NCI-H2107 treated with DMSO at 0.1 percent for 48 hours (cell line): ENCODE data around the gene PLET1.
A peak's percentile ranks its signal among the peaks of the same experiment; 100 is the strongest.

Experiments used
- DNase-seq: peaks from one replicate; lab custom pipeline; 2025; ENCODE audit not compliant: unreplicated experiment; lab: John Stamatoyannopoulos, UW

Gene PLET1

DNA sequence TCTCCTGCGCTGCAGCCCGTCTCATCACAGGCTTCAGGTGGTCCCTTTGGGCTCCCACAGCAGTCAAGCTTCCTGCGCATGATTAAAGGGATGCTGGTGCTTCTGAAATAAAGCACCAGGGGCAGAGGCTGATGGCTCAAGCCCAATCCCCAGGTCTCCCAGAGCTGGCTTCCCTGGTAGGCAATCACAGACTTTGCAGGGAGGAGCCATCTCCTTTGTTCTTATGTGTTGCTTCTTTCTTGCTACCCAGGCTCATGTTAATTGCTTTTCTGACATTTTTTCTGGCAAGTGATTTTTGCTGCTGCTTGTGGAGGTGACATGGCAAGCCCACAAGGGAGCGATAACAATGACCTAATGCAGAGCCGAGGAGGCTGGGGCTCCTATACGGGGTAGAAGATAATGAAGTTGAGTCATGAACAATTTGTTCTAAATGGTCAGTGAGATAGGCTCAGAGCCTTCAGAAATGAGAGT lies 25.2 kb upstream of the PLET1 start:
- DNase-seq: no peak

- no peak for DNase-seq
Observed at GRCh38 chr11:112281726-112282125, 21.1 kb upstream of the PLET1 start.

GRCh38 chr11:112280268-112281126 lies 19.8 kb upstream of the PLET1 start:
- peak; percentile 74 for DNase-seq

DNA sequence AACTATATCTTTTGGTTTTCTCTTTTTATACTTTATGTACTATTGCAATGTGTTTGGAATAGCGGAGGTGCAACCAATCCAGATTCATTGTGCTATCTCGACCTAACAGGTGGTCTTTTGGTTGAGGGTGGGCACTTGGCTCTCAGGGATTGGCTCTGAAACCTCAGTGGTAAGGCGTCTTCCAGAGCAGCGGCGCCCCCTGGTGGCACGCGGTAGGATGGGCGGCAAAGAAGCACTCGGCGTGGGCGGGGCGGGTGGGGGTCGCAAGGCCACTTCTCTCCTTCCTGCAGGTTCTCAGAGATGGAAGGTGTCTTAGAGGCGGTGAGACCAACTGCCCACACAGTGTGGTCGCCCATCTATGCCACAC lies 19.2 kb upstream of the PLET1 start:
- peak; percentile 49 for DNase-seq

DNA sequence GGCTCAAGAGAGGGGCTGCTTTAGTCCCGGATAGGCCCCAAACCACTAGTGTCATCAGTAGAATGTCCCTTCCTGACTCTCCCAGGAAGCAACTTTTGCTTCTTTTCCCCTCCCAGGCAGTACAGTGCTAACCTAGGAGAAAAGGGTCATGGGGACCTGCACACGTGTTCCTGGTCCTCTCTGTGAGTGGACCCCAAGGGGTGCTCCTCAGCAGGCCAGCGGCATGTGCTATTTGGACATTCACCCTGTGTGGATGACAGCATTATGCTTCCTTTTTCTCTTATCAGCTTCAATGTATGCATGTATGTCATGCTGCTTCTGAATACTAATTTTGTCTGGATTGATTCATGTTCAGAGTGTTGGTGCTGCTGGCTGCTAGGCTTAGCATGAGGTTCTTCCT lies 18.1 kb upstream of the PLET1 start:
- no peak for DNase-seq

DNA sequence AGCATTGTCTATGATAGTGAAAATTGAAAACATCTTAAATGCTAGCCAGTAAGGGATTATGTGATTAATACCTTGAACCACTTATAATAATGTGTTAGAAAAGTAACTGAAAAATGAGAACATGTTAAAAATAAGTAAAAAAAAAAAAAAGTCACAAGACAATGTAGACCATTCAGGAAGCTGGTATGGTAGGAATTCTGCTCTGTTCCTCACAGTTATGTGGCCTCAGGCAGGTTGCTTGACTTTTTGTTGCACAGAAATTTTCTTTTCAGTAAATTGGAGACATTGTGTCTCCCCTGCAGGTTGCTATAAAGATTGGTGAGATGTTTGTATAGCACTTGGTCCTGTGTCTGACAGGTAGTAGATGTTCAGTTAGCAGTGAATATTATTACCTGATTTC lies 17.3 kb upstream of the PLET1 start:
- no peak for DNase-seq

DNA sequence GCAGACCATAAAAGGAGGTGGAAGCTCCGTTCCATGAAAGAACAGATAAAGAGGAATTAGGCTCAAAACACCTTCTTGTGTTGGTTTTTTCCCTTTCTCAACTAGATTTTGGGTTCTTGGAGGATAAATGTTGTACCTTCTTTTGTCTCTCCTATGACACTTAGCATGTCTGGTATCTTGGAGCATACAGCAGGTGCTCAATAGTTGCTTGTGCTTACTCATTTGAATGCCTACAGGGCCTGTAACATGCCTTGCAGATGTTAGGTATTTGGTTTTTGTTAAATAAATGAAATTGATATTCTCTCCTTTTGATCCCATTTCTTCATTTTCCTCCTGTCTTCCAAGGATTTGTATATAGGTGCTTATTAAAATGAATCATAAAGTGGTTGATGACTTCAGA lies 16.4 kb upstream of the PLET1 start:
- no peak for DNase-seq

DNA sequence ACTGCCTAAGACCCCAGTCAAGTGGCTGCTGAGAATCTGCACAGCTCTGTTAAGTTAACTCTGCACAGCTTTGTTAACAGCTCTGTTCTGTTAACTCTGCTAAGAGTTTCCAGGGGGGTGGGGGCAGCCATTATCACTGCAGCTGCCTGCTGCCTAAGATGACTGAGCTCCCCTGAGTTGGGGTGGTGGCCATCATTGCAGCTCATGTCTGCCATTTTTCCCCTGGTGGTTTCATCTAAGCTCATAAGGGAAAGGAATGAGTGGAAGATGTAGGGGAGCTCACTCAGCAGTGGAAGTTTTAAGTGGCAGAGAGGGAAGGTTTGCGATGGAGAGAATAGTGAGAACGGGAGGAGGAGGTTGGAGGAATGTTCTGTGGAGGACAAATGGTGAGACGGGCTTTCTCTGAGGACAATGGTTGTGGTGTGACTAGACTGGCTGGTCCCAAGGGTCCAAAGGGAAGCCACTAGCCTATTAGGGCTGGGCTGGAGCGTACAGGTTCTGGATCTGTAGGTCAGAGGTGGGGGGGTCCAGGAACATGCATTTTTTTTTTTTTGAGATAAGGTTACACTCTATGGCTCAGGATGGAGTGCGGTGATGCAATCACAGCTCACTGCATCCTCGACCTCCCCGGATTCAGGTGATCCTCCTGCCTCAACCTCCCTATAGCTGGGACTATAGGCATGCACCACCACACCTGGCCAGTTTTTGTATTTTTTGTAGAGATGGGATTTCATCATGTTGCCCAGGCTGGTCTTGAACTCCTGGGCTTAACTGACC lies 13.5 kb upstream of the PLET1 start:
- no peak for DNase-seq

GRCh38 chr11:112273066-112273465 lies 12.4 kb upstream of the PLET1 start:
- no peak for DNase-seq

DNA sequence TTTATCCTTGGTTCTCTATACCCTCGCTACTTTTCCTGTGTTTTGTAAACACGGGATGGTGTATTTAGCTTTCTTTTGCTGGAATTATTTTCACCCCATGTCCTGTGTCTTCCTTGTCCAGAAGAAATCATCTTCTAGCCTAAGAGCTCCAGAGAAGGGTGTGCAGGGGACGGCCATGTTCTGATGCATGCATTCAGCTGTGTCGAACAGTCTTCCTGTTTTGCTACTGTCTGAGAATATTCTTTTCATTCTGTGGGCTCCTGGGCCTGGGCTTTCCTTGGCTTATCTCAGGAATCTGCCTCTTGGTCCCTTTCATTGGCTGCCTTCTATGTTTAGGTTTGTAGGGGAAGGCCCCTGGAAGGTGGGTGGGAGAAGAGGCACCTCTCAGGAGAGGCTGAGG lies 10.6 kb upstream of the PLET1 start:
- DNase-seq: no peak

- no peak for DNase-seq
Observed at GRCh38 chr11:112270551-112271180, 10.0 kb upstream of the PLET1 start.

GRCh38 chr11:112269139-112269538 lies 8.5 kb upstream of the PLET1 start:
- no peak for DNase-seq

- DNase-seq: no peak
Observed at GRCh38 chr11:112268406-112268805, 7.7 kb upstream of the PLET1 start.

DNA sequence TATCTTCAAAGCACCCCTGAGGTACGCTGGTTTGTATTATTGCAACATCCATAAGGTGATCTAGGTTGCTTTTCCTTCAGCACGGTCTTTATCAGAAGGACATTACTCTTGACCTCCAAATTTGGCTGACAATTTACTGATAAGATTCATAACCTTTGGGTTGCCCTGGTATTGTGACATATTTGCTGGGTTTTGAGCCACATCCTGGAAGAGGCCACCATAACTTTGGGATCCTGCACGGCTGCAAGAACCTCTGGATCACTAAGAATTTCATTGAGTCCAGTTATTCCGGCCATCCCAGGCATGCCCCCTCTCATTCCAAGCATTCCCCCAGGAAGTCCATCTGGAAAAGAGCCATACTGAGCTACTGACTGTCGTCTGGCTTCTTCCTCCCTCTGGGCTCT lies 6.5 kb upstream of the PLET1 start:
- no peak for DNase-seq

- DNase-seq: no peak
Observed at GRCh38 chr11:112266410-112266778, 5.7 kb upstream of the PLET1 start.

DNA sequence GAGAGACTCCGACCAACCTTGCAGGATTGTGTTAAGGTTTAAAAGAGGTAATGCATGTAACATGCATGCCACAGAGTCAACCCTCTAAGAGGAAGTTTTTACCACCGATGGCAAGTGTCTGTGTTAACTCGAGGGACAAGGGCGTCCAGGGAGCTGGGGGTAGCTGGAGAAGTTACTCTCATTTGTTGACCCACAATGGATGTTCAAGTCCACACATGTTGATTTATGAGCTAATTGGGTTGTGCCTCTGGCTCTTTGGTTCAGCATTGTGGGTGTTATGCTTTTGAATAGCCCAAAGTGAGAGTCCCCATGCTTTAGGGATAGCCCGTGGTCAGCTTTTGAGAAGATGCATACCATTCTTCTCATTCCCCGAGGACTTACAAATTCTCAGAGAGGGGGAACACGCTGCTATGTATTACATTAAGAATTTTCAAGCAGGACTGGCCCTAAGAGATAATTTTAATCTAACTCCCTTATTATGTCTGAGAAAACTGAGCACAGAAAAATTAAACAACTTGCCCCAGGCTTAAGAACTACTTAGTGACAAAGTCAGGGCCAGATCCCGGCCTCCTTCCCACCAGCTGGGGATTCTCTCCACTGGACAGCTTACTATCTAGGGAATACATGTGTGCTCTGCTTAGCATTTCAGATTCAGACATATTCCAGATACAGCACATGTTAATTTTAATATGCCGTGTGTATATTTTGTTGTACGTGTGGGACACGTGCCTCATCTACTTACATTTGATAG lies 5.2 kb upstream of the PLET1 start:
- no peak for DNase-seq

DNA sequence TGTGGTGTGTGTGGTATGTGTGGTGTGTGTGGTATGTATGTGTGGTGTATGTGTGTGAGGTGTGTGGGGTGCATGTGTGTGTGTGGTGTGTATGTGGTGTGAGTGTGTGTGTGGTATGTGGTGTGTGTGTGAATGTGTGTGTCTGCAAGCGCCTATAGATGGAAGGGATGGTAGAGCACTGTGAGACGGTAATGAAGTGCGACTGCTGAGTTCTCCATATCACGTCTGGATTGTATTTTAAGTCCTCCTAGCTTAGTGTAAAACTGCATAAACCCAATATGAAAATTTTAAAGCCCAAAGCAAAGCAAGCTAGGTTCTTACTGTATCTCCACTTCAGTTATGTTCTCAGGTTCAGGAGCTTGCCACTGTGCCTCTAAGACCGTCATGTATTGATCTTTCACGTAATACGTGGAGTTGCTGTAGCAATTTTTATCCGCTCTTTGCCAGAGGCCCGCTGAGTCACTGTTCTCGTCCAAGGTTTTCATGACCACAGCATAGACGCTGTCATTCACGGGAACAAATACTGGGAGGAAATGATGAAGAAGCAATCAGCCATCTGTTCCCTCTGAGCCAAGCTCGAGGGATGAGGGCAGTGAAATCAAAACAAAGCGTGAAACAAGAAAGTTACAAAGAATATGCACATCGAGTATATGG lies 5.5 kb downstream of the PLET1 start:
- DNase-seq: peak; percentile 45

DNA sequence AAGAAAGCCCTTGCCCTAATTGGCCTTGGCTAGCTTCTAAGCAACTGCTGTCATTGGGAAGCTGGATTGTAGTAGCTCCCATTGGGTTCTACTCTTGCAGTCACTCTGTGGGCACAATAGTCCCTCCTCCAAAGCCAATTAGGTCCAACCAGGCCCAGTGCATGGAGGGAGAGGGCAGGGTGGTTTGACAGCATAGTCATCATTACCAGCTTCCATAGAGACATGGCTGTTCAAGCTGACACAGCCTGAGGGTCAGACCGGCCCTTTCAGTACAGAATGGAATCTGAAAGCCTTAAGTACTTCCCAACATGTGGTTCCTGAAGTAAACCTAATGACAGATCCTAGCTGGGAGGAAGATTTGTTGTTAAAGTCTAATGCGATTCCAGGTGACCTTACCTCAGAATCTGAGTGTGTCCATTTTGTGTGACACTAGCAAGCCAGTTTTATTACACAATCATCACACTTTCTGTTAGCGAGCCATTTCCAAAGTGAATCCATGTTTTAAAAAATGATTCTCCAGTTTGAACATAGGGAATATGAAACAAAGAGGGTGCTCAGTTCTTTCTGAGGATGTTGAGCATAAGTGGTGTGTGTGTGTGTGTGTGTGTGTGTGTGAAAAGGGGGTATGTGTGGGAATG lies 6.9 kb downstream of the PLET1 start:
- DNase-seq: no peak

- DNase-seq: no peak
Observed at GRCh38 chr11:112249871-112250610, 10.6 kb downstream of the PLET1 start.

GRCh38 chr11:112248201-112248600 lies 12.5 kb downstream of the PLET1 start:
- DNase-seq: no peak
